ENCODE measurements around the gene ESPN. TPM values are rescaled to one million over a fixed set of nuclear protein-coding genes. Genes with fewer than 3 reads are reported as not detected.
"Not testable (repeated sequence)": the region's sequence is repeated elsewhere in the genome, so short reads cannot be mapped to it uniquely, and the experiment has no call there.

ESPN gene
- total and polyA plus RNA-seq, 4 donors = 0.29 to 28.7 (median 0.69) TPM

DNA sequence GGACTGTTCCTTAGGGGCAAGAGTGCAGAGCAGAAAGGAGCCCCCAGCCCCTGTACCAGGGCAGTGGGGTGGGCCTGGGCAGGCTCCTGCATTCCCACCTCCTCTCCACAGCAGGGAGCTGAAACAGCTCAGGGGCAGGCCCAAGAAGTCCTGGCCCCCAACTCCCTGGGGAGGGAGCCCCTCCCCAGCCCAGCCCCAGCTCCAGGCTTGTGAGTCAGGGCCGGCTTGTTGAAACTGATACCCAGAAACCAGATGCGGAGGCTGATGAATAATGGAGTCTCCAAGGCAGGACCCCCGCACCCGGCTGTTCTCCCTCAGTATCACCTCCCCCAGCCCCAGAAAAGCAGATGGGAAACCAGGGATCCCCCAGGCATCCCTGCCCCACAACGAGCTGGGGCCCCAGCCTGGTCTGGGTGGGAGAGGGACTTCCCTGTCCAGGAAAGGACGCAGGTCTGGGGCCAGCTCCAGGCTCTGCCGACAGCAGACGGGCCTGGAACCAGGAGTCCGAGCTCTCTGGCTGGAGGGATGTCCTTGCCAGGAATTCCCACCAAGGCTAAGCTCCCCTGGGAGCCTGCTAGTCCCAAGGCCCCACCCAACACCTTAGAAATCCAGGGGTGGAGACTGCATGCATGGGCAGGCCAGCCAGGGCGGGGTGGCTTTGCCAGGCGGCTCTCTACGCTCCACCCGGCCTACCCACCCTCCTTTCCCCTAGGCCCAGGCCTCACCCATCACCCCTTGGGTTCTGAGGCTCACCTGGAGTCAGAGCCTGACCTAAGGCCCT is 64.2 kb downstream of the ESPN start:
- ATAC-seq (ENCODE audit: low FRiP score) (no peak), DNase-seq (no peak)
- 71 to 73% methylated on average over 12 to 13 of the region's 13 CpGs for WGBS, 2 donors
- Histone ChIP-seq H3K4me1 (ENCODE audit: control insufficient read depth in 1 of 2, insufficient read depth in 2 of 2, low read length in 2 of 2) (no peaks in the 10 kb centered on the region), H3K36me3 (ENCODE audit: control insufficient read depth in 1 of 2, insufficient read depth in 2 of 2, low read length in 1 of 2) (no peaks in the 10 kb centered on the region), H3K27me3 (ENCODE audit: control insufficient read depth in 1 of 2, insufficient read depth in 2 of 2, low read length in 1 of 2) (no peaks in the 10 kb centered on the region), H3K9me3 (ENCODE audit: control insufficient read depth, low read length) (no peaks in the 10 kb centered on the region), H3K27ac (ENCODE audit: low read depth in 1 of 2, low read length in 2 of 2) (no peak overlapping the region), H3K4me3 (ENCODE audit: low read length in 2 of 2) (no peak overlapping the region)
- intact Hi-C loops (cut with DNase I) = loop anchor here (2.0 to 5.0 kb wide), 3 partner anchors 34 to 159 kb away; no protein-coding TSS in a partner anchor

DNA sequence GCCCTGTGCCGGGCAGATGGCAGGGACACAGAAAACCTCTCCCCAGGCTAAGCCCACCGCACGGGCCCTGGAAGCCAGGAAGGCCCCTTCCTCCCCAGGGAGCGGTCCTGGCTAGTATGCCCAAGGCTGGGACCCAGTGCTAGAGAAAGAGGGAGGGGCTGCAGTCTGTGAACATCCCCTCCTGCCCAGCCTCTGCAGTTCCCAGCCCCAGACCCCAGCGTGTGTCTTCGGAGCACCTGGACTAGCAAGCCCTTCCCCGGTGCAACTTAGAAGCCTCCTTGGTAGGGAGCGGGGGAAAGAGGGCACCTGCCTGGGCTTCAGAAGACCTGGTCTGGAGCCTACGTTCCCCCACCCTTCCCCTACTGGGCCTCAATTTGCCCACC is 64.8 kb downstream of the ESPN start:
- no peak for DNase-seq
- Histone ChIP-seq H3K27ac (ENCODE audit: low read depth in 1 of 2, low read length in 2 of 2) (no peak overlapping the region), H3K27me3 (ENCODE audit: control insufficient read depth in 1 of 2, insufficient read depth in 2 of 2, low read length in 1 of 2) (no peaks in the 10 kb centered on the region), H3K9me3 (ENCODE audit: control insufficient read depth, low read length) (no peaks in the 10 kb centered on the region), H3K4me3 (ENCODE audit: low read length in 2 of 2) (no peak overlapping the region), H3K36me3 (ENCODE audit: control insufficient read depth in 1 of 2, insufficient read depth in 2 of 2, low read length in 1 of 2) (no peaks in the 10 kb centered on the region), H3K4me1 (ENCODE audit: control insufficient read depth in 1 of 2, insufficient read depth in 2 of 2, low read length in 2 of 2) (no peaks in the 10 kb centered on the region)
- 84 to 88% methylated on average over 9 of the region's 9 CpGs for WGBS, 2 donors
- intact Hi-C loops (cut with DNase I) = loop anchor here (2.0 to 5.0 kb wide), 3 partner anchors 33 to 158 kb away; no protein-coding TSS in a partner anchor
- no peak for ATAC-seq (ENCODE audit: low FRiP score)

DNA sequence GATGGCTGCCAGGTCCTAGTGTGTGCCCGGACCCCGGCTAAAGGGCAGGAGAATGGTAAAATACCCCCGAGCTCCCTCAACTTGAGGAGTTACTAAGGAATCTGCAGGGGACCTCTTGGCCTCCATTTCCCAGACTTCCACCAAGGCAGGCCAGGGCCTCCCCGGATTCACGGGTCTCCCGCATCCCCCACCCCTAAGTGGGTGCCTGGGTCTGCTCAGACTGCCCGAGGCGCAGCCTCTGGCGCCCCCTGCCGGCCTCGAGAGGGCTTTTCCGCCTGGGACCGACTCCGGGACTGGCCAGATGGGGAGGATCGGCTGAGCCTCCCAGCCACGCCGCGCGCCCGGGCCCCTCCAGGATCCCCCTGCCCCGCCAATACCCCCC is 65.2 kb downstream of the ESPN start:
- H3K27ac ChIP-seq (ENCODE audit: low read depth in 1 of 2, low read length in 2 of 2) = no peak overlapping the region
- WGBS, 2 donors = 14 to 15% methylated on average over 21 of the region's 21 CpGs
- no peaks in the 10 kb centered on the region for H3K4me1 ChIP-seq (ENCODE audit: control insufficient read depth in 1 of 2, insufficient read depth in 2 of 2, low read length in 2 of 2)
- intact Hi-C loops (cut with DNase I) = loop anchor here (2.0 to 5.0 kb wide), 4 partner anchors 33 to 158 kb away; partner anchors contain the start of genes NOL9 (in 1 of the 2) and TAS1R1 (in 1 of the 2)
- peak; percentile 74 for ATAC-seq (ENCODE audit: low FRiP score)
- no peaks in the 10 kb centered on the region for H3K36me3 ChIP-seq (ENCODE audit: control insufficient read depth in 1 of 2, insufficient read depth in 2 of 2, low read length in 1 of 2)
- DNase-seq = peak; percentile 75 to 91
- no peaks in the 10 kb centered on the region for H3K9me3 ChIP-seq (ENCODE audit: control insufficient read depth, low read length)
- H3K4me3 ChIP-seq (ENCODE audit: low read length in 2 of 2) = peak overlapping the region; percentile 62
- H3K27me3 ChIP-seq (ENCODE audit: control insufficient read depth in 1 of 2, insufficient read depth in 2 of 2, low read length in 1 of 2) = no peaks in the 10 kb centered on the region

DNA sequence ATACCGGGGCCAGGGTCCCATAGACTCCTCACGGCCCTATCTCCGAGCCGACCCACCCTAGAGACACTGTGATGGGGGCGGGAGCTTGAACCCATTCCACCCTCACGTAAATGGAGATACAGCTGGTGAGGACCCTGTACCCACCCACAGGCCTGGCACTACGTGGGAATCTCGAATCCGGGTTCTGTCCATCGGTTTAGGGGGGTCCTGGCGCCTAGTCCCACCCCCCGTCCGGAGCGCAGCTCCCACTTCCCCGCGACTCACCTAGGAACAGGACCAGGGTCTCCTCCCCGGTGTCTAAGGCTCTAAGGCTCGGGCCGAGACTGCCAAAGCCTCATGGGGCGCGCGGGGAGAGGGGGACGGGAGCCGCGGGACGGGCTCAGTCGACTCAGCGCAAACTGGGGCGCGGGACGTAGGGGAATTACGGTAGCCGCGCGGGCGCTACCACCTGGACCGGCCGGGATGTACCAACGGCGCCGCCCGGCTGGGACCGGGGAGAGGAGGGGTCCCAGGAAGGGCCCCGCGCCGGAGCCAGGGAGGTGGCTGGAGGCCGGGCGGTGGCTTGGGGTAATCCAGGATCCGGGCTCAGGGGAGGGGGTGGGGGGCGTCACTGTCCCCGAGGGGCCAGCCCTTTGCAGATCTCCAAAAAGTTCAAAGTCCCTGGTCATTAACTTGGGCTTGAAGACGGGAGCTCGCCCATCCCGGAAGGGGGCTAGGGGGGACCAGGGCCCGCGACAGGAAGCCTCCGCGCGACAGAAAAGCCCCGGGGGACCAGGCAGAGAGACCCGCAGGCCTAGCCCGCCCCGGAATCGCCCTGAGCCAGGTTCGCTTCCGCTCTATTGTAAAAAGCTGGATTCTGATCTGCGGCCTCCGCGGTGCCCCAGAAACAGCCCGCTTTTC is 65.9 kb downstream of the ESPN start:
- Histone ChIP-seq H3K36me3 (ENCODE audit: control insufficient read depth in 1 of 2, insufficient read depth in 2 of 2, low read length in 1 of 2) (no peaks in the 10 kb centered on the region), H3K9me3 (ENCODE audit: control insufficient read depth, low read length) (no peaks in the 10 kb centered on the region), H3K4me1 (ENCODE audit: control insufficient read depth in 1 of 2, insufficient read depth in 2 of 2, low read length in 2 of 2) (no peaks in the 10 kb centered on the region), H3K27ac (ENCODE audit: low read depth in 1 of 2, low read length in 2 of 2) (no peak overlapping the region), H3K27me3 (ENCODE audit: control insufficient read depth in 1 of 2, insufficient read depth in 2 of 2, low read length in 1 of 2) (no peaks in the 10 kb centered on the region), H3K4me3 (ENCODE audit: low read length in 2 of 2) (peak overlapping the region; percentile 62)
- intact Hi-C loops (cut with DNase I) = loop anchor here in 1 of 2 donors (2.0 kb wide), 1 partner anchor 64 kb away; the partner anchor contains the start of genes NOL9 and TAS1R1
- DNase-seq (peak in 1 of 2 donors; percentile 88), ATAC-seq (ENCODE audit: low FRiP score) (peak; percentile 59)
- WGBS, 2 donors = 2% methylated on average over 67 to 70 of the region's 70 CpGs

DNA sequence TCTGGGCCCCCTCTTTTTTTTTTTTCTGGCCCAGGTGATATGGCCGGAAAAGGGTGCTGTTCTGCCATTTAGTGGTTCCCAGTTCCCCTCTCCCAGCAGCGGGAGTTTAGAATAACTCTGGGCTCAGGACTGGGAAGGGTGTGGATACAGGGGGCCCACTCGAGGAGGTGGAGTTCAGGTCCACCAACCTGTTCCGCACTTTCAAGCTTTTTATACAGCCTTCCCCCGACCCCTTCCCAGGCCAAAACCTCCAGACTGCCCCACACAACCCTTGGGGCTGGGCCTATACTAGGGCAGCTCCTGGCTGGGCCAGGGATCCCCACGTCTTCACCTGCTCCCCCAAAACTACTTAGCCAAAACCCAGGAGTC is 66.5 kb downstream of the ESPN start:
- no peaks in the 10 kb centered on the region for H3K36me3 ChIP-seq (ENCODE audit: control insufficient read depth in 1 of 2, insufficient read depth in 2 of 2, low read length in 1 of 2)
- no peaks in the 10 kb centered on the region for H3K9me3 ChIP-seq (ENCODE audit: control insufficient read depth, low read length)
- H3K4me1 ChIP-seq (ENCODE audit: control insufficient read depth in 1 of 2, insufficient read depth in 2 of 2, low read length in 2 of 2) = no peaks in the 10 kb centered on the region
- no peak overlapping the region for H3K27ac ChIP-seq (ENCODE audit: low read depth in 1 of 2, low read length in 2 of 2)
- no peak for DNase-seq
- intact Hi-C loops (cut with DNase I) = loop anchor here in 1 of 2 donors (2.0 kb wide), 1 partner anchor 64 kb away; the partner anchor contains the start of genes NOL9 and TAS1R1
- ATAC-seq (ENCODE audit: low FRiP score) = no peak
- no peaks in the 10 kb centered on the region for H3K27me3 ChIP-seq (ENCODE audit: control insufficient read depth in 1 of 2, insufficient read depth in 2 of 2, low read length in 1 of 2)
- peak overlapping the region in 1 of 2 donors; percentile 62 for H3K4me3 ChIP-seq (ENCODE audit: low read length in 2 of 2)
- 62 to 74% methylated on average over 6 of the region's 6 CpGs for WGBS, 2 donors

DNA sequence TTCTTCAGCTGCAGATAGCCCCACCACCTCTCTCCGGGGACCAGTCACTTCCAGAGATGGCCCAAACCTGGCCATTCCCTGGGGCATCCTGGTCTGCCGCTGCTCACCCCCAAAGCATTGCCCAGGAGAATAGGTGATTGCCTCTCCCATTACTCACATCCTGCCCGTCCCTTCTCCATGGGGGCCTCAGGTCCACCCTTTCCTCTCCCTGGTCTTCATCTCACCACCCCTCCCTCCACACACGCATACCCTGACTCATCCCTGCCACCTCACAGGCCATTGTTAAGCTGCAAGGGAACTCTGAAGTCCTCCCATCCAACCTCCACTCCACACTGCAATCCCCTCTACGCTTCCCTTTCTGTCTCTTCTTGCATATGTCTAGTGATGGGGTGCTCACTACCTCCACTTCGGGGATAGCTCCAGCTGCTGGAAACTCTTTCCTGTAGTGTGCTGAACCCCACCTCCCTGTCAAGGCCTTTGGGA is 66.9 kb downstream of the ESPN start, which contains the start of gene PLEKHG5:
TSS of gene PLEKHG5 (minus strand) at position 188 of the 483 bp plus-strand sequence. CDS start 14,096 bp downstream, outside the sequence.
- 80 to 83% methylated on average over 6 of the region's 6 CpGs for WGBS, 2 donors
- Histone ChIP-seq H3K27me3 (ENCODE audit: control insufficient read depth in 1 of 2, insufficient read depth in 2 of 2, low read length in 1 of 2) (no peaks in the 10 kb centered on the region), H3K36me3 (ENCODE audit: control insufficient read depth in 1 of 2, insufficient read depth in 2 of 2, low read length in 1 of 2) (no peaks in the 10 kb centered on the region), H3K9me3 (ENCODE audit: control insufficient read depth, low read length) (no peaks in the 10 kb centered on the region), H3K4me1 (ENCODE audit: control insufficient read depth in 1 of 2, insufficient read depth in 2 of 2, low read length in 2 of 2) (no peaks in the 10 kb centered on the region), H3K27ac (ENCODE audit: low read depth in 1 of 2, low read length in 2 of 2) (no peak within 1 kb of the TSS), H3K4me3 (ENCODE audit: low read length in 2 of 2) (peak within 1 kb of the TSS; percentile 62)
- no peak for ATAC-seq (ENCODE audit: low FRiP score)
- DNase-seq = no peak
- intact Hi-C loops (cut with DNase I) = loop anchor here in 1 of 2 donors (2.0 kb wide), 1 partner anchor 63 kb away; the partner anchor contains the start of genes NOL9 and TAS1R1

DNA sequence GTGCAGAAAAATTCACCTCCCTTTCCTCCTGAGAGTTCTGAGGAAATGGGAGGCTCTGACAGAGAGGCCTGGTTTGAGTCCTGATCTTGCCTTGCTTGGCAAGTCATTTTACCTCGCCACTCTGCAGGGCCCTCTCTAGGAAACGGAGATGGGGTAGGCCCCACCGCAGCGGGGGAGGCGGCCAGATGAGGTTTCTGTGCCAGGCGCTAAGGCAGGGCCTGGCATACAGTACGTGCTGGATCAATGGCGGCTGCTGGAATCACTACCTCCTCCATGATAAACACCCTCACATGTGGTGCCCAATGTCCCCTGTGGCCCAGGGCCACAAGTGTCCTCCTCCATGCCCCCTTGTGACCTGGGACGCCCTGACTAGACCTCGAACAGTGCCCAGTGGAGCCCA is 67.4 kb downstream of the ESPN start:
- intact Hi-C loops (cut with DNase I) = loop anchor here in 1 of 2 donors (2.0 kb wide), 1 partner anchor 63 kb away; the partner anchor contains the start of genes NOL9 and TAS1R1
- no peak for ATAC-seq (ENCODE audit: low FRiP score)
- H3K36me3 ChIP-seq (ENCODE audit: control insufficient read depth in 1 of 2, insufficient read depth in 2 of 2, low read length in 1 of 2) = no peaks in the 10 kb centered on the region
- 71 to 78% methylated on average over 10 of the region's 10 CpGs for WGBS, 2 donors
- no peaks in the 10 kb centered on the region for H3K4me1 ChIP-seq (ENCODE audit: control insufficient read depth in 1 of 2, insufficient read depth in 2 of 2, low read length in 2 of 2)
- no peak overlapping the region for H3K27ac ChIP-seq (ENCODE audit: low read depth in 1 of 2, low read length in 2 of 2)
- no peaks in the 10 kb centered on the region for H3K9me3 ChIP-seq (ENCODE audit: control insufficient read depth, low read length)
- DNase-seq = no peak
- H3K4me3 ChIP-seq (ENCODE audit: low read length in 2 of 2) = no peak overlapping the region
- no peaks in the 10 kb centered on the region for H3K27me3 ChIP-seq (ENCODE audit: control insufficient read depth in 1 of 2, insufficient read depth in 2 of 2, low read length in 1 of 2)

DNA sequence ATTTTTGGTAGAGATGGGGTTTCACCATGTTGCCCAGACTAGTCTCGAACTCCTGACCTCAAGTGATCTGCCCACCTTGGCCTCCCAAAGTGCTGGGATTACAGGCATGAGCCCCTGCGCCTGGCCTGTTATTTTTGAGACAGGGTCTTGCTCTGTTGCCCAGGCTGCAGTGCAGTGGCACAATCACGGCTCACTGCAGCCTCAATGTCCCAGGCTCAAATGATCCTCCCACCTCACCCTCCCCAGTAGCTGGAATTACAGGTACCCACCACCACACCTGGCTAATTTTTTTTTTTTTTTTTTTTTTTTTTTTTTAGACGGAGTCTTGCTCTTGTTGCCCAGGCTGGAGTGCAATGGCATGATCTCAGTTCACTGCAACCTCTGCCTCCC is 69.3 kb downstream of the ESPN start:
- intact Hi-C loops (cut with DNase I); H3K27me3 ChIP-seq (ENCODE audit: control insufficient read depth in 1 of 2, insufficient read depth in 2 of 2, low read length in 1 of 2): not testable (repeated sequence)

More for the DNA sequence above, 69.3 kb downstream of the ESPN start:
- H3K4me3 ChIP-seq (ENCODE audit: low read length in 2 of 2); H3K4me1 ChIP-seq (ENCODE audit: control insufficient read depth in 1 of 2, insufficient read depth in 2 of 2, low read length in 2 of 2); H3K27ac ChIP-seq (ENCODE audit: low read depth in 1 of 2, low read length in 2 of 2); ATAC-seq (ENCODE audit: low FRiP score); H3K36me3 ChIP-seq (ENCODE audit: control insufficient read depth in 1 of 2, insufficient read depth in 2 of 2, low read length in 1 of 2); DNase-seq; H3K9me3 ChIP-seq (ENCODE audit: control insufficient read depth, low read length): not testable (repeated sequence)
- 81 to 90% methylated on average over 4 of the region's 4 CpGs for WGBS, 2 donors
